Panc1 (cell line): ENCODE measurements around the gene HAL.

Source experiments
- POLR2AphosphoS5 ChIP-seq: IDR thresholded peaks from 2 replicates; pipeline ENCODE4 v1.6.1; 2012; ENCODE audit warnings: mild to moderate bottlenecking, low read depth, low read length, moderate library complexity
- TCF7L2 ChIP-seq: IDR thresholded peaks from 2 replicates; pipeline ENCODE4 v1.6.1; 2011; ENCODE audit warnings: mild to moderate bottlenecking, low read depth, low read length, inconsistent platforms
- TF ChIP-seq, protein P1 (sequence below): fragments of 450-650 bp; IDR thresholded peaks from 2 replicates; pipeline ENCODE4 v1.5.1; 2017; ENCODE audit warnings: mild to moderate bottlenecking
- TF ChIP-seq, protein P2 (sequence below), 2 experiments: IDR thresholded peaks; 2 replicates each; pipeline ENCODE4 v1.6.1; 2011 to 2012; ENCODE audit warnings: low read depth in 2 of 2, control low read depth in 1 of 2, low read length in 1 of 2, mild to moderate bottlenecking in 1 of 2, moderate library complexity in 1 of 2; ENCODE audit not compliant: insufficient read depth in 1 of 2

DNA sequence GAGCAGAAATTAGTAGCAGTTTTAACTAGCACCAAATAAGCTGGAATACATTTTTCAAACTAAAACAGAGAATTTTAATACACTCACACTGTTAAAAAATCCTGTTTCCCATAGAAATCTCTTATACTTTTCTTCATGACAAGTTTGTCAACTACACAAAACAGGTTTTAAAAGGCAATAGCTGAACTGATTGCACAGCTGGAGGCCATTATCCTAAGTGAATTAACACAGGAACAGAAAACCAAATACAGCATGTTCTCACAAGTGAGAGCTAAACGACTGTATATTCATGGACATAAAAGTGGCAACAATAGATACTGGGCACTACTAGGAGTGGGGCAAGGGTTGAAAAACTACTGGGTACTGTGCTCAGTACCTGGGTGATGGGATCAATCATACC lies 11.6 kb upstream of the HAL start:
- TF ChIP-seq TCF7L2 (no peak), POLR2AphosphoS5 (no peak)
- TF ChIP-seq, protein P1, sequence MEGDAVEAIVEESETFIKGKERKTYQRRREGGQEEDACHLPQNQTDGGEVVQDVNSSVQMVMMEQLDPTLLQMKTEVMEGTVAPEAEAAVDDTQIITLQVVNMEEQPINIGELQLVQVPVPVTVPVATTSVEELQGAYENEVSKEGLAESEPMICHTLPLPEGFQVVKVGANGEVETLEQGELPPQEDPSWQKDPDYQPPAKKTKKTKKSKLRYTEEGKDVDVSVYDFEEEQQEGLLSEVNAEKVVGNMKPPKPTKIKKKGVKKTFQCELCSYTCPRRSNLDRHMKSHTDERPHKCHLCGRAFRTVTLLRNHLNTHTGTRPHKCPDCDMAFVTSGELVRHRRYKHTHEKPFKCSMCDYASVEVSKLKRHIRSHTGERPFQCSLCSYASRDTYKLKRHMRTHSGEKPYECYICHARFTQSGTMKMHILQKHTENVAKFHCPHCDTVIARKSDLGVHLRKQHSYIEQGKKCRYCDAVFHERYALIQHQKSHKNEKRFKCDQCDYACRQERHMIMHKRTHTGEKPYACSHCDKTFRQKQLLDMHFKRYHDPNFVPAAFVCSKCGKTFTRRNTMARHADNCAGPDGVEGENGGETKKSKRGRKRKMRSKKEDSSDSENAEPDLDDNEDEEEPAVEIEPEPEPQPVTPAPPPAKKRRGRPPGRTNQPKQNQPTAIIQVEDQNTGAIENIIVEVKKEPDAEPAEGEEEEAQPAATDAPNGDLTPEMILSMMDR: no peak
- TF ChIP-seq, protein P2, sequence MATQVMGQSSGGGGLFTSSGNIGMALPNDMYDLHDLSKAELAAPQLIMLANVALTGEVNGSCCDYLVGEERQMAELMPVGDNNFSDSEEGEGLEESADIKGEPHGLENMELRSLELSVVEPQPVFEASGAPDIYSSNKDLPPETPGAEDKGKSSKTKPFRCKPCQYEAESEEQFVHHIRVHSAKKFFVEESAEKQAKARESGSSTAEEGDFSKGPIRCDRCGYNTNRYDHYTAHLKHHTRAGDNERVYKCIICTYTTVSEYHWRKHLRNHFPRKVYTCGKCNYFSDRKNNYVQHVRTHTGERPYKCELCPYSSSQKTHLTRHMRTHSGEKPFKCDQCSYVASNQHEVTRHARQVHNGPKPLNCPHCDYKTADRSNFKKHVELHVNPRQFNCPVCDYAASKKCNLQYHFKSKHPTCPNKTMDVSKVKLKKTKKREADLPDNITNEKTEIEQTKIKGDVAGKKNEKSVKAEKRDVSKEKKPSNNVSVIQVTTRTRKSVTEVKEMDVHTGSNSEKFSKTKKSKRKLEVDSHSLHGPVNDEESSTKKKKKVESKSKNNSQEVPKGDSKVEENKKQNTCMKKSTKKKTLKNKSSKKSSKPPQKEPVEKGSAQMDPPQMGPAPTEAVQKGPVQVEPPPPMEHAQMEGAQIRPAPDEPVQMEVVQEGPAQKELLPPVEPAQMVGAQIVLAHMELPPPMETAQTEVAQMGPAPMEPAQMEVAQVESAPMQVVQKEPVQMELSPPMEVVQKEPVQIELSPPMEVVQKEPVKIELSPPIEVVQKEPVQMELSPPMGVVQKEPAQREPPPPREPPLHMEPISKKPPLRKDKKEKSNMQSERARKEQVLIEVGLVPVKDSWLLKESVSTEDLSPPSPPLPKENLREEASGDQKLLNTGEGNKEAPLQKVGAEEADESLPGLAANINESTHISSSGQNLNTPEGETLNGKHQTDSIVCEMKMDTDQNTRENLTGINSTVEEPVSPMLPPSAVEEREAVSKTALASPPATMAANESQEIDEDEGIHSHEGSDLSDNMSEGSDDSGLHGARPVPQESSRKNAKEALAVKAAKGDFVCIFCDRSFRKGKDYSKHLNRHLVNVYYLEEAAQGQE (IDR thresholded peaks at IDR 0.05; ENCODE audit: insufficient read depth in 1 of 2, low read depth in 2 of 2, low read length in 1 of 2): no peak
